Neuron (in vitro differentiated cells): ENCODE measurements around the gene SUMF2.
"Not testable (repeated sequence)": the region's sequence is repeated elsewhere in the genome, so short reads cannot be mapped to it uniquely, and the experiment has no call there.

Experiments used
- H2AFZ ChIP-seq: one replicate; pipeline ENCODE4 v1.6.1; 2013; ENCODE audit warnings: low read depth, mild to moderate bottlenecking, inconsistent platforms, low read length, moderate library complexity
- H3K27me3 ChIP-seq: one replicate; pipeline ENCODE4 v1.6.1; 2013; ENCODE audit warnings: low read length; ENCODE audit not compliant: insufficient read depth
- H3K36me3 ChIP-seq: one replicate; pipeline ENCODE4 v1.6.1; 2013; ENCODE audit warnings: low read length; ENCODE audit not compliant: insufficient read depth
- H3K4me1 ChIP-seq: one replicate; pipeline ENCODE4 v1.6.1; 2013; ENCODE audit warnings: low read length; ENCODE audit not compliant: insufficient read depth
- H3K4me3 ChIP-seq: 2 replicates; pipeline ENCODE4 v1.5.1; 2013; ENCODE audit warnings: mild to moderate bottlenecking, low read length, moderate library complexity
- H3K9me3 ChIP-seq: one replicate; pipeline ENCODE4 v1.6.1; 2013; ENCODE audit warnings: low read length

The SUMF2 gene

GRCh38 chr7:56047446-56048116 is 16.5 kb upstream of the SUMF2 start:
- not testable (repeated sequence) for H3K36me3 ChIP-seq, H3K27me3 ChIP-seq, H3K4me3 ChIP-seq, H2AFZ ChIP-seq, H3K9me3 ChIP-seq
- peaks cover 14% of the 10 kb centered on the region for H3K4me1 ChIP-seq

- no peaks in the 10 kb centered on the region for H3K27me3 ChIP-seq
- H3K36me3 ChIP-seq: peaks cover 6% of the 10 kb centered on the region
- H3K4me1 ChIP-seq: peaks cover 21% of the 10 kb centered on the region
- no peak overlapping the region for H3K4me3 ChIP-seq
- no peak overlapping the region for H2AFZ ChIP-seq
- H3K9me3 ChIP-seq: no peaks in the 10 kb centered on the region
Observed at GRCh38 chr7:56048245-56048644, 15.8 kb upstream of the SUMF2 start.

- H3K4me3 ChIP-seq: not testable (repeated sequence)
- peaks cover 26% of the 10 kb centered on the region for H3K4me1 ChIP-seq
Observed at GRCh38 chr7:56048763-56049162, 15.3 kb upstream of the SUMF2 start.

GRCh38 chr7:56051053-56051338 is 13.1 kb upstream of the SUMF2 start:
- Histone ChIP-seq H3K4me1 (peaks cover 27% of the 10 kb centered on the region), H2AFZ (peak overlapping the region; percentile 50), H3K36me3 (peaks cover 32% of the 10 kb centered on the region), H3K4me3 (peak overlapping the region; percentile 71), H3K9me3 (no peaks in the 10 kb centered on the region), H3K27me3 (no peaks in the 10 kb centered on the region)

More at GRCh38 chr7:56048763-56049162, 15.3 kb upstream of the SUMF2 start:
- H3K36me3 ChIP-seq: peaks cover 11% of the 10 kb centered on the region
- not testable (repeated sequence) for H2AFZ ChIP-seq, H3K9me3 ChIP-seq, H3K27me3 ChIP-seq

- no peaks in the 10 kb centered on the region for H3K27me3 ChIP-seq
- H3K36me3 ChIP-seq: peaks cover 37% of the 10 kb centered on the region
- peak within 1 kb of the TSS; percentile 71 for H3K4me3 ChIP-seq
- H3K9me3 ChIP-seq: no peaks in the 10 kb centered on the region
- H2AFZ ChIP-seq: peak within 1 kb of the TSS; percentile 50
- peaks cover 27% of the 10 kb centered on the region for H3K4me1 ChIP-seq
Observed at GRCh38 chr7:56051339-56052191, 12.5 kb upstream of the SUMF2 start, which contains the start of the genes CCT6A and PSPH. TSS of gene CCT6A (plus strand) at chr7:56051765. CDS start at chr7:56051849, 84 bp downstream. TSS of gene PSPH (minus strand) at chr7:56051444. CDS start at chr7:56021212, 30,232 bp downstream.

GRCh38 chr7:56053379-56053778 is 10.7 kb upstream of the SUMF2 start:
- H3K4me3 ChIP-seq: no peak overlapping the region
- H3K9me3 ChIP-seq: no peaks in the 10 kb centered on the region
- peaks cover 27% of the 10 kb centered on the region for H3K4me1 ChIP-seq
- no peaks in the 10 kb centered on the region for H3K27me3 ChIP-seq
- H2AFZ ChIP-seq: no peak overlapping the region
- peaks cover 53% of the 10 kb centered on the region for H3K36me3 ChIP-seq

GRCh38 chr7:56053993-56054392 is 10.1 kb upstream of the SUMF2 start:
- H3K4me3 ChIP-seq: no peak overlapping the region
- peaks cover 27% of the 10 kb centered on the region for H3K4me1 ChIP-seq
- no peak overlapping the region for H2AFZ ChIP-seq
- no peaks in the 10 kb centered on the region for H3K27me3 ChIP-seq
- H3K9me3 ChIP-seq: no peaks in the 10 kb centered on the region
- H3K36me3 ChIP-seq: peaks cover 58% of the 10 kb centered on the region

GRCh38 chr7:56062382-56062781 is 1.7 kb upstream of the SUMF2 start:
- Histone ChIP-seq H3K27me3 (no peaks in the 10 kb centered on the region), H3K4me1 (peaks cover 8% of the 10 kb centered on the region), H2AFZ (no peak overlapping the region), H3K36me3 (peaks cover 54% of the 10 kb centered on the region), H3K9me3 (no peaks in the 10 kb centered on the region), H3K4me3 (no peak overlapping the region)

- Histone ChIP-seq H3K36me3 (peaks cover 43% of the 10 kb centered on the region), H3K9me3 (no peaks in the 10 kb centered on the region), H2AFZ (no peak overlapping the region), H3K27me3 (no peaks in the 10 kb centered on the region), H3K4me1 (peaks cover 8% of the 10 kb centered on the region), H3K4me3 (peak overlapping the region; percentile 9)
Observed at GRCh38 chr7:56063500-56063881, 595 bp upstream of the SUMF2 start.

- not testable (repeated sequence) for H3K4me1 ChIP-seq, H2AFZ ChIP-seq, H3K27me3 ChIP-seq, H3K9me3 ChIP-seq, H3K4me3 ChIP-seq
- H3K36me3 ChIP-seq: peaks cover 35% of the 10 kb centered on the region
Observed at GRCh38 chr7:56066376-56066775, 2.3 kb downstream of the SUMF2 start.

- Histone ChIP-seq H3K4me1 (no peaks in the 10 kb centered on the region), H3K36me3 (peaks cover 32% of the 10 kb centered on the region), H3K27me3 (no peaks in the 10 kb centered on the region), H2AFZ (no peak overlapping the region), H3K4me3 (no peak overlapping the region), H3K9me3 (no peaks in the 10 kb centered on the region)
Observed at GRCh38 chr7:56074371-56074791, 10.3 kb downstream of the SUMF2 start.

- no peaks in the 10 kb centered on the region for H3K9me3 ChIP-seq
- H2AFZ ChIP-seq: no peak overlapping the region
- peaks cover 22% of the 10 kb centered on the region for H3K36me3 ChIP-seq
- H3K4me3 ChIP-seq: no peak overlapping the region
- H3K27me3 ChIP-seq: no peaks in the 10 kb centered on the region
- no peaks in the 10 kb centered on the region for H3K4me1 ChIP-seq
Observed at GRCh38 chr7:56077681-56078080, 13.6 kb downstream of the SUMF2 start.

- H2AFZ ChIP-seq: no peak overlapping the region
- no peaks in the 10 kb centered on the region for H3K4me1 ChIP-seq
- no peaks in the 10 kb centered on the region for H3K9me3 ChIP-seq
- H3K36me3 ChIP-seq: peaks cover 18% of the 10 kb centered on the region
- H3K4me3 ChIP-seq: no peak overlapping the region
- no peaks in the 10 kb centered on the region for H3K27me3 ChIP-seq
Observed at GRCh38 chr7:56078196-56078595, 14.1 kb downstream of the SUMF2 start.
